Immature natural killer cell (primary cell): ENCODE results near the gene CELF4. TPM values are rescaled to one million over a fixed set of nuclear protein-coding genes. Genes with fewer than 3 reads are reported as not detected.
A peak's percentile ranks its signal among the peaks of the same experiment; 100 is the strongest.

Experiments used
- DNase-seq, 3 donors: peaks; one replicate each; pipeline ENCODE4 v3.0.0; 2022; ENCODE audit warnings: mixed read lengths in 1 of 3
- H3K27ac Mint-ChIP-seq, 6 donors: one replicate each; pipeline ENCODE4 v1.8.0; 2020; ENCODE audit warnings: mixed read lengths in 6 of 6, mild to moderate bottlenecking in 5 of 6, inconsistent platforms in 4 of 6, moderate library complexity in 3 of 6
- H3K27me3 Mint-ChIP-seq, 3 donors: one replicate each; pipeline ENCODE4 v1.8.0; 2020 to 2021; ENCODE audit warnings: low read depth in 3 of 3, mild to moderate bottlenecking in 3 of 3, mixed read lengths in 3 of 3, moderate library complexity in 3 of 3, inconsistent platforms in 1 of 3
- H3K36me3 Mint-ChIP-seq, 3 donors: one replicate each; pipeline ENCODE4 v1.8.0; 2020; ENCODE audit warnings: mixed read lengths in 3 of 3, inconsistent platforms in 2 of 3, mild to moderate bottlenecking in 2 of 3
- H3K4me1 Mint-ChIP-seq, 2 donors: one replicate each; pipeline ENCODE4 v1.8.0; 2020; ENCODE audit warnings: inconsistent platforms in 2 of 2, mild to moderate bottlenecking in 2 of 2, mixed read lengths in 2 of 2, moderate library complexity in 1 of 2
- H3K4me3 Mint-ChIP-seq, 5 donors: one replicate each; pipeline ENCODE4 v1.8.0; 2020; ENCODE audit warnings: mild to moderate bottlenecking in 5 of 5, mixed read lengths in 5 of 5, inconsistent platforms in 3 of 5, moderate library complexity in 3 of 5
- H3K9me3 Mint-ChIP-seq, 6 donors: one replicate each; pipeline ENCODE4 v1.8.0; 2020; ENCODE audit warnings: mild to moderate bottlenecking in 6 of 6, mixed read lengths in 6 of 6, inconsistent platforms in 4 of 6, moderate library complexity in 3 of 6
- polyA plus RNA-seq, 3 donors: library from polyadenylated mRNA; unstranded; fragments of 300-500 nt; fragmentation: Illumina TruSeq; gene quantifications; one replicate each; pipeline ENCODE4 v1.2.3, GENCODE V29; 2021

CELF4 gene
- polyA plus RNA-seq, 3 donors from 2014 or later, result 0.07 to 0.13 TPM; not detected in 1

- peaks cover 12 to 35% (median 20%) of the 10 kb centered on the region in 3 donors for H3K27me3 Mint-ChIP-seq
- peaks cover under 1 to 16% (median 4%) of the 10 kb centered on the region in 6 donors for H3K9me3 Mint-ChIP-seq
These were observed 1.7 kb upstream of the CELF4 start for GRCh38 chr18:37567061-37567993.

GRCh38 chr18:37566479-37567060 lies 972 bp upstream of the CELF4 start:
- H3K36me3 Mint-ChIP-seq, result peaks cover 0 to 4% (median 3%) of the 10 kb centered on the region in 3 donors
- H3K4me3 Mint-ChIP-seq, result peak overlapping the region; percentile 54 to 73 (median 60)
- H3K27ac Mint-ChIP-seq, result no peak overlapping the region
- H3K4me1 Mint-ChIP-seq, result peaks cover 11 to 13% of the 10 kb centered on the region in 2 donors
- DNase-seq, result no peak
- peaks cover 12 to 38% (median 20%) of the 10 kb centered on the region in 3 donors for H3K27me3 Mint-ChIP-seq
- H3K9me3 Mint-ChIP-seq, result peaks cover 1 to 16% (median 4%) of the 10 kb centered on the region in 6 donors

More at GRCh38 chr18:37567061-37567993, 1.7 kb upstream of the CELF4 start:
- DNase-seq, result no peak
- peak overlapping the region; percentile 15 to 64 (median 50) for H3K4me3 Mint-ChIP-seq
- H3K36me3 Mint-ChIP-seq, result peaks cover 0 to 4% (median 3%) of the 10 kb centered on the region in 3 donors
- H3K4me1 Mint-ChIP-seq, result peaks cover 11 to 13% of the 10 kb centered on the region in 2 donors
- H3K27ac Mint-ChIP-seq, result no peak overlapping the region

GRCh38 chr18:37565977-37566478 lies 430 bp upstream of the CELF4 start:
- Mint-ChIP-seq H3K4me1 (peaks cover 11 to 13% of the 10 kb centered on the region in 2 donors), H3K27me3 (peaks cover 12 to 38% (median 20%) of the 10 kb centered on the region in 3 donors), H3K27ac (no peak overlapping the region), H3K36me3 (peaks cover 0 to 4% (median 3%) of the 10 kb centered on the region in 3 donors), H3K4me3 (peak overlapping the region in 3 of 5 donors; percentile 41 to 73 (median 69)), H3K9me3 (peaks cover 1 to 16% (median 6%) of the 10 kb centered on the region in 6 donors)
- no peak for DNase-seq

GRCh38 chr18:37564711-37565100 lies 892 bp downstream of the CELF4 start:
- Mint-ChIP-seq H3K4me3 (peak overlapping the region in 1 of 5 donors; percentile 47), H3K27me3 (peaks cover 12 to 40% (median 16%) of the 10 kb centered on the region in 3 donors)

GRCh38 chr18:37563931-37564392 lies 1.6 kb downstream of the CELF4 start:
- peaks cover 11 to 13% of the 10 kb centered on the region in 2 donors for H3K4me1 Mint-ChIP-seq
- H3K9me3 Mint-ChIP-seq, result peaks cover 1 to 16% (median 6%) of the 10 kb centered on the region in 6 donors
- H3K27ac Mint-ChIP-seq, result no peak overlapping the region
- no peak for DNase-seq
- peaks cover 0 to 4% (median 3%) of the 10 kb centered on the region in 3 donors for H3K36me3 Mint-ChIP-seq
- H3K27me3 Mint-ChIP-seq, result peaks cover 9 to 37% (median 12%) of the 10 kb centered on the region in 3 donors
- peak overlapping the region in 1 of 5 donors; percentile 27 for H3K4me3 Mint-ChIP-seq

More at GRCh38 chr18:37564711-37565100, 892 bp downstream of the CELF4 start:
- Mint-ChIP-seq H3K27ac (no peak overlapping the region), H3K4me1 (peaks cover 11 to 13% of the 10 kb centered on the region in 2 donors), H3K9me3 (peaks cover 1 to 16% (median 6%) of the 10 kb centered on the region in 6 donors), H3K36me3 (peaks cover 0 to 4% (median 3%) of the 10 kb centered on the region in 3 donors)
- no peak for DNase-seq

GRCh38 chr18:37561986-37562385 lies 3.6 kb downstream of the CELF4 start:
- Mint-ChIP-seq H3K4me3 (no peak overlapping the region), H3K27me3 (peaks cover 4 to 26% (median 9%) of the 10 kb centered on the region in 3 donors)

GRCh38 chr18:37560003-37560402 lies 5.6 kb downstream of the CELF4 start:
- no peak for DNase-seq
- Mint-ChIP-seq H3K27me3 (peaks cover 2 to 15% (median 4%) of the 10 kb centered on the region in 3 donors), H3K36me3 (no peaks in the 10 kb centered on the region), H3K9me3 (peaks cover 0 to 10% (median 3%) of the 10 kb centered on the region in 6 donors), H3K4me3 (no peak overlapping the region), H3K4me1 (peaks cover 0 to 2% of the 10 kb centered on the region in 2 donors), H3K27ac (no peak overlapping the region)

More at GRCh38 chr18:37561986-37562385, 3.6 kb downstream of the CELF4 start:
- no peak for DNase-seq
- peaks cover 6 to 7% of the 10 kb centered on the region in 2 donors for H3K4me1 Mint-ChIP-seq
- peaks cover 0 to 4% (median 0%) of the 10 kb centered on the region in 3 donors for H3K36me3 Mint-ChIP-seq
- H3K27ac Mint-ChIP-seq, result no peak overlapping the region
- peaks cover 0 to 16% (median 4%) of the 10 kb centered on the region in 6 donors for H3K9me3 Mint-ChIP-seq

- H3K4me3 Mint-ChIP-seq, result no peak overlapping the region
- H3K9me3 Mint-ChIP-seq, result peaks cover 0 to 7% (median 3%) of the 10 kb centered on the region in 6 donors
- DNase-seq, result no peak
- no peak overlapping the region for H3K27ac Mint-ChIP-seq
- H3K36me3 Mint-ChIP-seq, result no peaks in the 10 kb centered on the region
- peaks cover 0 to 10% (median 4%) of the 10 kb centered on the region in 3 donors for H3K27me3 Mint-ChIP-seq
- H3K4me1 Mint-ChIP-seq, result peaks cover 0 to under 1% of the 10 kb centered on the region in 2 donors
These were observed 6.4 kb downstream of the CELF4 start for GRCh38 chr18:37559194-37559593.

GRCh38 chr18:37554399-37554787 lies 11.2 kb downstream of the CELF4 start:
- Mint-ChIP-seq H3K9me3 (peaks cover 0 to 2% (median 0%) of the 10 kb centered on the region in 6 donors), H3K27me3 (peaks cover 0 to 2% (median 0%) of the 10 kb centered on the region in 3 donors), H3K27ac (no peak overlapping the region), H3K36me3 (no peaks in the 10 kb centered on the region), H3K4me3 (no peak overlapping the region), H3K4me1 (no peaks in the 10 kb centered on the region)
- no peak for DNase-seq

GRCh38 chr18:37553633-37554398 lies 11.8 kb downstream of the CELF4 start:
- H3K9me3 Mint-ChIP-seq, result peaks cover 0 to 2% (median 0%) of the 10 kb centered on the region in 6 donors
- no peaks in the 10 kb centered on the region for H3K4me1 Mint-ChIP-seq
- no peak for DNase-seq

GRCh38 chr18:37552286-37552685 lies 13.3 kb downstream of the CELF4 start:
- H3K36me3 Mint-ChIP-seq, result no peaks in the 10 kb centered on the region
- H3K27ac Mint-ChIP-seq, result no peak overlapping the region
- no peaks in the 10 kb centered on the region for H3K4me1 Mint-ChIP-seq
- H3K4me3 Mint-ChIP-seq, result no peak overlapping the region
- no peak for DNase-seq
- peaks cover 0 to 4% (median 0%) of the 10 kb centered on the region in 3 donors for H3K27me3 Mint-ChIP-seq
- H3K9me3 Mint-ChIP-seq, result peaks cover 0 to 2% (median 0%) of the 10 kb centered on the region in 6 donors

More at GRCh38 chr18:37553633-37554398, 11.8 kb downstream of the CELF4 start:
- Mint-ChIP-seq H3K27me3 (peaks cover 0 to 3% (median 0%) of the 10 kb centered on the region in 3 donors), H3K27ac (no peak overlapping the region), H3K36me3 (no peaks in the 10 kb centered on the region), H3K4me3 (no peak overlapping the region)

GRCh38 chr18:37551846-37552245 lies 13.8 kb downstream of the CELF4 start:
- Mint-ChIP-seq H3K9me3 (peaks cover 0 to 2% (median 0%) of the 10 kb centered on the region in 6 donors), H3K36me3 (no peaks in the 10 kb centered on the region), H3K4me3 (no peak overlapping the region), H3K27me3 (peaks cover 0 to 4% (median 0%) of the 10 kb centered on the region in 3 donors), H3K27ac (no peak overlapping the region), H3K4me1 (no peaks in the 10 kb centered on the region)
- no peak for DNase-seq
